Endothelial cell of umbilical vein (primary cell): ENCODE data around the gene B4GALT7. TPM values are rescaled to one million over a fixed set of nuclear protein-coding genes. Genes with fewer than 3 reads are reported as not detected.
A peak's percentile ranks its signal among the peaks of the same experiment; 100 is the strongest.

Experiments used
- BruUV-seq: library from RNA; stranded (reverse); fragments of 400-500 nt; replicated peaks from 2 replicates; lab custom pipeline; 2021; lab: Mats Ljungman, UMichigan
- CTCF ChIA-PET: fragments of 300-600, 350-600 bp; sonication (Branson Sonifier 250); formaldehyde crosslinking; loops from one replicate; lab custom pipeline; 2021; ENCODE audit warnings: antibody characterized with exemption, inconsistent platforms; lab: Charles Lee
- POLR2A ChIA-PET: fragments of 300-600, 350-600 bp; sonication (Branson Sonifier 250); formaldehyde crosslinking; loops from one replicate; lab custom pipeline; 2021; ENCODE audit warnings: antibody characterized with exemption, inconsistent platforms; lab: Charles Lee
- DNase-seq: peaks from one replicate; pipeline ENCODE4 v3.0.0-alpha.2; 2011; ENCODE audit warnings: low read depth, low spot score
- FAIRE-seq: peaks from 2 replicates; lab custom pipeline; 2011; peaks lifted over from hg19 to GRCh38; lab: Jason Lieb, UNC
- H2AFZ ChIP-seq: 2 replicates; pipeline ENCODE4 v1.6.0; 2012; ENCODE audit warnings: low read depth, low read length, control low read depth, inconsistent platforms
- H3K27ac ChIP-seq: 2 replicates; pipeline ENCODE4 v1.5.1; 2011; ENCODE audit warnings: low read depth, mild to moderate bottlenecking, control low read depth, low read length, moderate library complexity; ENCODE audit not compliant: insufficient read depth
- H3K27me3 ChIP-seq, 2 experiments: 2 replicates each; pipeline versions ENCODE4 v1.6.0 to v1.6.1; 2011; ENCODE audit warnings: low read length in 2 of 2, mixed read lengths in 1 of 2; ENCODE audit not compliant: control insufficient read depth in 2 of 2, insufficient read depth in 2 of 2
- H3K36me3 ChIP-seq, 2 experiments: 2 replicates in 1 of 2; 3 replicates in 1 of 2; pipeline ENCODE4 v1.5.1; 2011; ENCODE audit warnings: low read length in 2 of 2, mild to moderate bottlenecking in 1 of 2, moderate library complexity in 1 of 2; ENCODE audit not compliant: control insufficient read depth in 2 of 2, insufficient read depth in 2 of 2; ENCODE audit errors: extremely low read depth in 1 of 2
- H3K4me1 ChIP-seq: 3 replicates; pipeline ENCODE4 v1.5.1; 2011; ENCODE audit warnings: mild to moderate bottlenecking, low read length; ENCODE audit not compliant: control insufficient read depth, insufficient read depth; ENCODE audit errors: extremely low read depth
- H3K4me2 ChIP-seq: 2 replicates; pipeline ENCODE4 v1.6.1; 2011; ENCODE audit warnings: low read length, control low read depth, mixed read lengths; ENCODE audit not compliant: insufficient read depth
- H3K4me3 ChIP-seq, 3 experiments: fragments of 200-600 bp in 1 of 3; sonication (generic), shearing (Covaris generic) in 1 of 3; replicated peaks in 1 of 3; 2 replicates each; pipeline ENCODE4 v1.5.1; 2011 to 2016; ENCODE audit warnings: control low read depth in 3 of 3, low read length in 3 of 3, mild to moderate bottlenecking in 2 of 3, inconsistent platforms in 1 of 3, low read depth in 1 of 3, moderate library complexity in 1 of 3; ENCODE audit not compliant: insufficient read depth in 1 of 3
- H3K79me2 ChIP-seq: 2 replicates; pipeline ENCODE4 v1.6.0; 2012; ENCODE audit warnings: low read length, inconsistent platforms; ENCODE audit not compliant: control insufficient read depth, insufficient read depth
- H3K9ac ChIP-seq: replicated peaks from 2 replicates; pipeline ENCODE3; 2011; ENCODE audit warnings: low read length, control low read depth; ENCODE audit not compliant: insufficient read depth; ENCODE audit errors: extremely low read depth
- H3K9me1 ChIP-seq: replicated peaks from 3 replicates; pipeline ENCODE4 v1.6.0; 2011; ENCODE audit warnings: mild to moderate bottlenecking, low read length; ENCODE audit not compliant: control insufficient read depth, insufficient read depth; ENCODE audit errors: extremely low read depth
- H3K9me3 ChIP-seq: replicated peaks from 2 replicates; pipeline ENCODE4 v1.5.1; 2012; ENCODE audit warnings: low read length, inconsistent platforms; ENCODE audit not compliant: control insufficient read depth, insufficient read depth
- H4K20me1 ChIP-seq: replicated peaks from 2 replicates; pipeline ENCODE3; 2011; ENCODE audit warnings: mild to moderate bottlenecking, low read length; ENCODE audit not compliant: control insufficient read depth, insufficient read depth; ENCODE audit errors: extremely low read depth
- CTCF ChIP-seq, 2 donors: IDR thresholded peaks; 1 replicate in 1 of 2; 2 replicates in 1 of 2; pipeline ENCODE4 v1.5.1; 2011; ENCODE audit warnings: low read length in 2 of 2, mild to moderate bottlenecking in 2 of 2, moderate library complexity in 2 of 2, control low read depth in 1 of 2, inconsistent platforms in 1 of 2, low read depth in 1 of 2; ENCODE audit not compliant: insufficient read depth in 1 of 2; ENCODE audit errors: extremely low read depth in 1 of 2
- EZH2 ChIP-seq: IDR thresholded peaks from 2 replicates; pipeline ENCODE4 v1.6.1; 2012; ENCODE audit warnings: borderline replicate concordance, low read depth, mild to moderate bottlenecking, moderate library complexity, low read length, inconsistent platforms; ENCODE audit not compliant: severe bottlenecking
- GATA2 ChIP-seq: IDR thresholded peaks from 2 replicates; pipeline ENCODE4 v1.7.0; 2011; ENCODE audit warnings: low read depth, mild to moderate bottlenecking, moderate library complexity, mixed read lengths, low read length; ENCODE audit not compliant: insufficient read length, insufficient read depth
- JUN ChIP-seq: IDR thresholded peaks from 2 replicates; pipeline ENCODE4 v1.6.1; 2011; ENCODE audit warnings: borderline replicate concordance, low read depth; ENCODE audit not compliant: insufficient read length, insufficient read depth
- MAX ChIP-seq: IDR thresholded peaks from 2 replicates; pipeline ENCODE4 v1.6.1; 2011; ENCODE audit not compliant: insufficient read depth, insufficient read length
- MYC ChIP-seq: IDR thresholded peaks from one replicate; pipeline ENCODE4 v1.6.1; 2011; ENCODE audit warnings: mild to moderate bottlenecking, low read depth, low read length
- POLR2A ChIP-seq: IDR thresholded peaks from 2 replicates; pipeline ENCODE4 v1.6.1; 2012; ENCODE audit warnings: low read depth, mild to moderate bottlenecking, control low read depth, low read length
- POLR2AphosphoS5 ChIP-seq: IDR thresholded peaks from 2 replicates; pipeline ENCODE4 v1.6.1; 2012; ENCODE audit warnings: low read depth, mild to moderate bottlenecking, control low read depth, low read length, moderate library complexity; ENCODE audit not compliant: insufficient read depth
- dilution Hi-C: fragments of 300-500 bp; cut with MboI; formaldehyde crosslinking; loops from one replicate; pipeline ENCODE4 v1.15.0; 2019; ENCODE audit warnings: low sequenced_read_pairs; ENCODE audit not compliant: extremely low pct_ligation_motif_present
- intact Hi-C: fragments of 100-400 bp; cut with micrococcal nuclease; formaldehyde crosslinking; loops from one replicate; pipeline ENCODE4 v1.10.0; 2022
- polyA plus RNA-seq, 4 experiments: library from polyadenylated mRNA; depleted of rRNA in 3 of 4; stranded (reverse) in 3 of 4; unstranded in 1 of 4; fragments of >200 nt; gene quantifications; 2 replicates each; pipeline versions ENCODE4 v1.2.1 to v1.2.3, GENCODE V29; 2011 to 2012; ENCODE audit warnings: missing spikeins in 1 of 4
- total RNA-seq: library from RNA; stranded (reverse); gene quantifications from 2 replicates; pipeline ENCODE4 v1.2.3, GENCODE V29; 2021

B4GALT7 gene
- total and polyA plus RNA-seq, 2 donors (not counting 3 experiments of a cell fraction or from before 2014, with no cell fraction given) = 35.1 to 78.9 TPM

- peaks cover 8% of the 10 kb centered on the region for H3K4me1 ChIP-seq
- peaks cover 0 to 3% of the 10 kb centered on the region in 2 experiments for H3K36me3 ChIP-seq
- ChIA-PET CTCF (interaction anchor here (0.8 kb wide), 3 partner anchors 8 to 34 kb away, joined by 3 read pairs; no protein-coding TSS in a partner anchor), POLR2A (interaction anchor here (0.7 kb wide), 1 partner anchor 56 kb away, joined by 3 read pairs; the partner anchor contains the start of gene PDLIM7)
- intact Hi-C loops (loop anchor here (1.0 to 5.0 kb wide), 2 partner anchors 37 to 38 kb away; partner anchors contain the start of gene TMED9), dilution Hi-C loops (no loop called here)
- H3K79me2 ChIP-seq = peaks cover 39% of the 10 kb centered on the region
- no peak overlapping the region for H3K27ac ChIP-seq
- no peaks in the 10 kb centered on the region for H4K20me1 ChIP-seq
- H3K4me3 ChIP-seq = peak overlapping the region; percentile 54 to 84 (median 60)
- H3K9me3 ChIP-seq = no peaks in the 10 kb centered on the region
- TF ChIP-seq JUN = no peak
- no peak for TF ChIP-seq GATA2
- no peak for TF ChIP-seq EZH2
- TF ChIP-seq MYC = no peak
- no peak for TF ChIP-seq POLR2AphosphoS5
- TF ChIP-seq POLR2A = no peak
- no peak for TF ChIP-seq MAX
- TF ChIP-seq CTCF (IDR thresholded peaks at IDR 0.05; ENCODE audit: extremely low read depth in 1 of 2, insufficient read depth in 1 of 2, low read depth in 1 of 2, low read length in 2 of 2) = no peak
- DNase-seq = peak; percentile 37
- peak overlapping the region; percentile 54 for H3K4me2 ChIP-seq
- peaks cover 0 to 4% of the 10 kb centered on the region in 2 experiments for H3K27me3 ChIP-seq
- H2AFZ ChIP-seq = peak overlapping the region; percentile 50
- no TSS peak for BruUV-seq
- FAIRE-seq = no peak
- peak overlapping the region; percentile 51 for H3K9ac ChIP-seq
- no peaks in the 10 kb centered on the region for H3K9me1 ChIP-seq
Measured at GRCh38 chr5:177553671-177554429, 46.1 kb upstream of the B4GALT7 start.
